GM12878 (cell line): ENCODE data around the gene ARHGEF38.

Source experiments
- CEBPB ChIP-seq, 2 experiments: fragments of 150-350 bp in 1 of 2; IDR thresholded peaks; 2 replicates each; pipeline ENCODE4 v1.6.1; 2012 to 2014; ENCODE audit warnings: low read depth in 2 of 2, low read length in 2 of 2, borderline replicate concordance in 1 of 2, inconsistent platforms in 1 of 2
- ETV6 ChIP-seq, 2 experiments: fragments of 450-650 bp in 1 of 2; IDR thresholded peaks in 1 of 2; conservative IDR thresholded peaks in 1 of 2; 2 replicates each; pipeline ENCODE4 v1.6.1; 2014; ENCODE audit warnings: antibody characterized with exemption in 1 of 2, borderline replicate concordance in 1 of 2, low read depth in 1 of 2, mild to moderate bottlenecking in 1 of 2, moderate library complexity in 1 of 2
- JUNB ChIP-seq: IDR thresholded peaks from 2 replicates; pipeline ENCODE4 v1.6.1; 2016; ENCODE audit warnings: antibody characterized with exemption, mild to moderate bottlenecking
- MTA3 ChIP-seq: IDR thresholded peaks from 2 replicates; pipeline ENCODE4 v1.6.1; 2012; ENCODE audit warnings: low read length, inconsistent platforms, borderline replicate concordance
- POLR2AphosphoS5 ChIP-seq: IDR thresholded peaks from 2 replicates; pipeline ENCODE4 v1.6.1; 2011; ENCODE audit warnings: mild to moderate bottlenecking, low read length, inconsistent platforms
- STAT3 ChIP-seq: IDR thresholded peaks from 2 replicates; pipeline ENCODE4 v1.6.1; 2011; ENCODE audit warnings: low read depth, low read length, improper control_type of control experiment

DNA sequence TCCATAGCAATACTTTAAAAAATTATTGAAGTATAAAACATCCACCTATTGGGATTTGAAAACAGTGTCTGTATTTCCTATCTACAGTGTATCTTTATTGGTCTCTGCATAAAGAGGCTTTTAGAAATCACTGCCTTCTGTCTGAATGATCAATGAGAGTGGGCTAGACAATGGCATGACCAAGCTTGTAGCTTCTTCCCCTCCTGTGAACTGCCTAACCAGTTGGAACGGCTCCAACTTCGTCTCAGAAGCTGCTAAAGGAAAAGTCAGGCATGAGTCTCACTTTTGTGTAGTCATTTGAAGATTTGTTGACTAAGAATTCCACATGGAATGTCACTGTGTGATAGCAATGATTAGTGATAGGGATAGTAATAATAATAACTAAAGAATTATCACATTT, 91.8 kb downstream of the ARHGEF38 start:
- TF ChIP-seq MTA3 (no peak), CEBPB (IDR thresholded peaks at IDR 0.05; ENCODE audit: borderline replicate concordance in 1 of 2, low read depth in 2 of 2, low read length in 2 of 2) (no peak), POLR2AphosphoS5 (no peak), STAT3 (no peak), ETV6 (conservative IDR thresholded peaks at IDR 0.05 in 1 of 2, IDR thresholded peaks at IDR 0.05 in 1 of 2; ENCODE audit: borderline replicate concordance in 1 of 2, low read depth in 1 of 2) (no peak), JUNB (no peak)
